IPS DF 4.7 (cell line): Measurements from ENCODE around the gene XRCC3.

Source experiments
- DNase-seq: peaks from one replicate; pipeline ENCODE4 v3.0.0-alpha.2; 2013; ENCODE audit warnings: low spot score; ENCODE audit errors: extremely low read depth

The XRCC3 gene

DNA sequence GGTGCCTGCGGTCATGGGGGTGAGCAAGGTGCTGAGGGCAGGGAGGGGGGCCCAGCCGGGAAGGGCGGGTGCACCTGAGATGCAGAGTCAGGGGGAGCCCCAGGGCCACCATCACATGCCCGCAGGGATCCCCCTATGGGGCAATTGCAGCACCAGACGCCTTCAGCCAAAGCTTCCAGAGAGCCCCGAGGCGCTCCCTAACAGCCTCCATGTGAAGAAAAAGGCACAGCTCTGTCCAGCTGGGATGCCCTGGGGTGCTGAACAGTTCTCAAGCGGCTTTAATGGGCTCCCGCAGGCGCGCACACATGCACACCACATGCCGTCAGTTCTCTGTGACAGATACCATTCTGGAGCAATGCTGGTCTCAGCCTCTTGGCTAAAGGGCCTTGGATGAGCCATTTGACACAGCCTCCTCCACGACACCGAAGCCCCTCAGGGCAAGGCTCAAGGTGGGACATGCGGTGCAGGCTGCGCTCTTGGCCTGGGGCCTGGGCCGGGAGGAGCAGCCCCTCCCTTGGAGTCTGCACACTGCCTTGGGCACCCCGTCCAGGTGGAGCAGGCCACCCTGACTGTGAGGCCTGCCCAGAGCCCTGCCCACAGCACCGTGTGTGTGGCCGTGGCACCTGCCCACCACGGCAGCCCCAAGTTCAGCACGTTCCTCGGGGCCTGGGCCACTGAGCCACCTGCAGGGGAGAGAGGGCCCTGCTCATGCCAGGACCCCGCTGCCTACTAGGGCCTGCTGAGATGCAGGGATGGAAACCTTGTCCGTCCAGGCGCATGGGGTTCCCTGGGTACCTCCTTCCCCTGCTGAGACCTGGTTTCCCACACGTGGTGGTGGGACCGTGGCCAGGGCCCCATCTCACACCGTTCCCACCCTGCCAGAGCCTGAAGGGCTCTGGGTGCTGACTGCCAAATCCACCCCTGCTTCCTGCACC lies 7.7 kb downstream of the XRCC3 start:
- no peak for DNase-seq

DNA sequence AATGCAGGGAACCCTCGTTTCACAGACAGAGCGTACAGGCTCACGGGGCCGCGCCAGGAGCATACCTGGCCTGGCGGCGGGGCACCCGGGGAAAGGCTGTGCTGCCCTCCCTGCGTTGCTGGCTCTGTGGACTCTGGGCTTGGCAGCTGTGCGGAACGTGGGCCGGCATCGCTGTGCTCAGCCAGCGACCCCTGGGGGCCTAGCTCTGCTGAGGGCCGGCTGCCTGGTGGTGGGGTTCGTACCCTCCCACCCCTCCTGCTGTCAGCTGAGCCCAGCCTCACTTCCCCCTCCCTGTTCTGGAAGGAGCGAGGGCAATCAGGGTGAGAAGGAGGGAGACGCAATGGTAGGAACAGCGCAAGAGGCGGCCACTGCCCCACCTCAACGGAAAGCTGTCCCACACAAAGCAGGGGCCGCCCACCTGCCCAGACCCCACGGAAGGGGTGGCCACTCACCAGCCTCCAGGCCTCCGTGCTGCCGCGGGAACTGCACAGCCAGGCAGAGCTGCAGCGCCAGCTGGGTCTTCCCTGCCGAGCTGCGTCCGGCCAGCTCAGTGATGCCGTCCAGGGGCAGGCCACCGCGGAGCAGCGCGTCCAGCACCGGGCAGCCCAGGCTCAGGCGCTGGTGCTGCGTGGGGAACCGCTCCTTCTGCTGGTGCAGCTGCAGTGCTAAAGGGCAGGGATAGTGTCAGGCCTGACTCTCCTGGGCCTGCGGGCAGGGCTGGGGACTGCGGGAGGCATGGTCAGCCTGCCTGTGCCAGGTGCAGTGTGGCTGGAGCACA lies 8.5 kb downstream of the XRCC3 start:
- no peak for DNase-seq

DNA sequence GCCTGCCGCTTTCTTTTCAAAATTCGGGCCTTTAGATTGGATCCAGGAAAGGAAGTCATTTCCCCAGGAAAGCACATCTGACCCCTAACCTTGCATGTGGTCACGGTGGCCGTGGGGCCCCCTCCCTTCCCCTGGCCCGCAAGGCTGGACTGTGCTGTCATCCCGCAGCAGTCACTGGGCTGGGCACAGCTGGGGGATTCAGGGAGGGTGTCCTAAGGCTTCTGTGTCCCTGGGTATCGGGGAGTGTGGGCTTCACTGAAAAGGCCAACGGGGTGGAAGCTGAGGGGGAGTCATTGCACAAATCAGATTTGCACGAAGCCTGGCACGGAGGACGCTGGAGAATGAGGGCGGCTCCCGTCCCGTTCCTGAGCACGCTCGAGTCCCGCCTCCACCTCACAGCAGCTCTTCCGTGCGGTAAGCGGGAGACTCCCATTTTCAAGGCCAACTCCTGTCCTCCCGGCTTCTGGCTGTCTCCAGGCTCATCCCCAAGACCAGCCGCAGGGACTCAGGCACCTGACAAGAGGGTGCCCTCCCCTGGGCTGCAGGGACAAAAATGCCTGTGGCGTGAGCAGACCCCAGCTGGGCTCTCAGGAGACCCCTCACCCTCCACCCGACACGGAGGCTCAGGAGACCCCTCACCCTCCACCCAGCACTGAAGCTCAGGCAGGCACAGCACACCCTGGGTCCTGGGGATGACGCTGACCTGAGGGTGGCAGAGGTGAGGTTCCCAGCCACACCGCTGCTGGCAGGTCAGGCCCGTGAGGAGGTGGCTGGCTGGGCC lies 9.6 kb downstream of the XRCC3 start:
- no peak for DNase-seq

DNA sequence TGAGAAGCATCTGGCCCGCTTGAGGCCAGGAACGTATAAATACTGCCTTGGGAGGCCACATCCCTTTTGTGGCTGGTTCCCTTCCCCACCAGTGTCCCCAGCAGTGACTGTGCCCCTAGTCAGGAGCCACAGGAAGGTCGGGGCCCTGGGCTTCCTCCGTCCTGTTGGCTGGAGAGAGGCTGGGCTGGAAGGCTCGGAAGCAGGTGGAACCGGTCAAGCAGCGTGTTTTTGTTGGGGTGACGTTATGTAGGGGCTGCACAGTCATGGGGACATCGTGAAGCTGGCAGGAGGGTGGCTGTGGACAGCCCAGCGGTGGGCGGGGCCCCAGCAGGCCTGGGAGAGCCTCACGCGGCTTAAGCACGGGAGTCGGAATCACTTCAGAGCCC lies 10.1 kb downstream of the XRCC3 start:
- DNase-seq, result no peak

DNA sequence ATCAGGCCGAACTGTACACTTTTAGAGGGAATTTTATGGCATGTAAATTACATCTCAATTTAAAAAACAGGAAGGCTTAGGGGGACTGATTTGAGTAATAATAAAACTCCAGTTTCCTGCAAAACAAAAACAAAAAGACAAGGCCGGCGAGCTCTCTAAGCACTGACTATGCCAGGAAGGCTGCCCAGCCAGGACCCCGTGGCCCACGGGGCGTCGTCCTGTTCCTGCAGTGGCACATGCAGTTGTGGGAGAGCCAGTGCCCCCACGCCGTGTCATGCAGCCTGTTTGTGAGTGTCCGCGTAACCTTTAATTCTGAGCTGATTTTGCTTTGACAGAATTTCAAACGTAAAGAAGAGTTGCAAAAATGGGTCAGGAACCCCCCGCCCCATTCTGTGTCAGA lies 10.5 kb downstream of the XRCC3 start:
- DNase-seq, result no peak

DNA sequence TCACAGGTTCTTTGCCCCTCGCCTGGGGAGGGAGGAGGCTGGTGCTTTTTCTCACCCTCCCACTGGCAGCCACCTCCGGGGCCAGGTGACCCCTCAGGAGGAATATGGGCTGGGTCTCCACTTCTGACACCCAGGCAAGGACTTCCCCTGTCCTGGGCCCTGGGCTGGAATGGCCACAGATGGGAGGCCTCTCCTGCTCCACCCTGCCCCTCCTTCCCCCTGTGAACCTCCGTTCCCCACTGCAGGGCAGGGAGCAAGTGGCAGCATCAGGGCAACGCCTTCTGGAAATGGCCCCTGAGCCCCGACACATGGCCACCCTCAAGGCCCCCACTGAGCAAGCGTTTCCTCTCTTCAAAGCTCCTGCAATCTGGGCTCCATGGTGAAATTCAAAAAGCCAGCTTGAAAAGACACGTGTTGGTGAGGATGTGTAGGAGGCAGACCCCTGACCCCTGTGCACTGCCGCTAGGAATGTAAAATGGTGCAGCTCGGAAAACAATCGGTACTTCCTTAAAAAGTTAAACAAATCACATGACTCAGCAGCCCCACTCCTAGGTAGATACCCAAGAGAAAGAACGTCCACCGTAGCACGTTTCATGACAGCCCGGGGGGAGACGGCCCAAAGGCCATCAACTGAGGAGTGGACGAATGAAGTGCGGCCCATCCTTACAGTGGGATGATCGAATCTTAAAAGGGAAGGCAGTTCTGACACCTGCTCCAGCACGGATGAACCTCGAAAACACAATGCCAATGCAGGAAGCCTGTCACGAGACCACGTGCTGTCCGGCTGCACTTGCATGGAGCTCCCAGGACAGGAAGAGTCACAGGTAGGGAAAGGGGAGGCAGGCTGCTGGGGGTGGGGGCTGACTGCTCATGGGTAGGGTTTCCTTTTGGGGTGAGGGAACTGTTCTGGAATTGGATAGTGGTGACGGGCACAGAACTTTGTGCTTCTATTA lies 11.5 kb downstream of the XRCC3 start:
- DNase-seq, result no peak

DNA sequence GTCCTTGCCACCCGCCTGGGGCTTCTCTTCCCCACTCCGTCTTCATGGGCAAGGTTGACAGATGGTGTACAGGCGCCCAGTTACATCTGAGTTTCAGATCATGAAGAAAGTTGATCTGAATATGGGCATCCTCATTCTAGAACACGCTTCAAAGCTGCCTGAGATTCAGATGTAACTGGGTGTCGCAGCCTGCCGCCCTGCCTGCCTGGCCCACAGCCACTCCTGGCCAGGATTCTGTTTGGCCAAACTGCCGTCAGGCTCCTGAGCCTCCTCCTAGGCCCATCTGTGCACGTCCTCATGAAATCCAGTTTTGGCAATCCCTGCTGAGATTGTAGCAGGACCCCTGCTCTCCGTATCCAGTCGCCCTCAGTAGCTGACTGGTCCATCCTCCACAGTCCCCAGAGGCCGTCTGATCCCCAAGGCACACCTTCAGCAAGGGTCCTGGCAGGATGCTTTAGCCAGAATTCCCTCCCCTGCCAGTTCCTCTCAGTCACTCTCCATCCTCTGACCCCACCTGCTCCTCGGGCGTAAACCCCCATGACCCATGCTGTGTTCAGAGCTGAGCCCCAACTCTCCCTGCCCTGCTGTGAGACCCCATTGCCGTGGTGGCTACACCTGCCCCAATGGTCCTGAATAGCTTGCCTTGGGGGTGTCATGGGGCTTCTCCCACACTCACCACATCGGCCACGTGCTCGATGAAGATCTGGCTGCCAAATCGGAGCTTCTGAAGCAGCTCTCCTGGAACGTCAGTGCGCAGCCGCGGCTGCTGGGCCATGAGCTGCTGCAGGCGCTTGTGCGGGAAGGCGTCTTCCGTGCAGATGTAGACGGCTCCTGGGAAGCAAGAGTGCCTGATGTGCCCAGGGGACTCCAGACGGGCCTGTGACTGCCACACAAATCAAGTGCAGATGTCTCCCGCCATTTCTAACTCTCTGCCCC lies 12.5 kb downstream of the XRCC3 start:
- DNase-seq, result no peak

DNA sequence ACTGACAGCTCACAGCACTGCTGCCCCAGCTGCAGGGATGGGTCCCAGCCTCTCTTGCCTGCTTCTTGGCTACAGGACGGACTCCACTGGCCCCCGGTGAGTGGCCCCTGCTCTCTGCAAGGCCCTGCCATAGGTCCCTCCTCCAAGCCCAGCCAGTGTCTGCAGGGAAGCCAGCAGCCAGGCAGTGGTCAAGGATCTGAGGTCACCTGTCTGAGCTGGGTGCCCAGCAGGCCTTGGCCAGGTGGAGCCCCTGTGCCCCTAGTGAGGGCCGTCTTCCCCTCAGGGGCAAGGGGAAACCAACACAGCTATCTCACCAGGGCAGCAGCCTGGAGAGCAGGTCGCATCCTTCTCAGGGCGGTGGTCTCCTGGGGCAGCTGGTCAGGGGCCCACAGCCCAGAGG lies 13.2 kb downstream of the XRCC3 start:
- DNase-seq, result no peak

DNA sequence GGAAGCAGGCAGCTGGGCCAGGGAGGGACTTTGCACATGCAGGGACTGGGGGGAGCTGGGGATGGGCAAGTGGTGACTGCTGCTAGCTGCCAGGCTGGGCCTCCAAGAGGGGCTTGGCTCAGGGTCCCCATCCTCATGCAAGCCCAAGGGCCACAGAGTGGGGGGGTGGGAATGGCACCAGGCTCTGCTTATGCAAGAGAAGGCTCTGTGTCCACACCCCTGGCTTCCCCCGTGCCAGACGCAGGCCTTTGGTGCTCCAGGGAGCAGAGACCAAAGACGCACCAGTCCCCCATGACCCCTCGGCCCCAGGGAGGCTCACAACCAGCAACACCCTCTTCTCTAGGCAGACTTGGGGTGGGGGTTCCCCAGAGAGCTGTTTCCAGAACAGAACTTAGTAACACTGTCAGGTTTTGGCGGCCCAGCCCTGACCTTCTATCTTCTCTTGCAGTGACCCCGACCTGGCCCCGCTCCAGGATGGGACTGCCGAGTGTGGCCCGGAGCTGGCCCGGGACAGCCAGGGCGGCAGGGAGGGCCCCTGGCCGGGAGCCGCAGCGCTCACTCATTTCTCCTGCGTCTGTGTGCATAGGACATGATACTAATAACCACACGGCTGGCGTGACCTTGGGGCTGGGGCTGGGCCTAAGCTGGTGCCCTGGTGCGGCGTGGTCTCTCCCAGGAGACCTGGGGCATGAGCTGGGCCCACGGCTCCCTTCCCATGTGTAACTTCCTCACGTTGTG lies 14.3 kb downstream of the XRCC3 start:
- no peak for DNase-seq

DNA sequence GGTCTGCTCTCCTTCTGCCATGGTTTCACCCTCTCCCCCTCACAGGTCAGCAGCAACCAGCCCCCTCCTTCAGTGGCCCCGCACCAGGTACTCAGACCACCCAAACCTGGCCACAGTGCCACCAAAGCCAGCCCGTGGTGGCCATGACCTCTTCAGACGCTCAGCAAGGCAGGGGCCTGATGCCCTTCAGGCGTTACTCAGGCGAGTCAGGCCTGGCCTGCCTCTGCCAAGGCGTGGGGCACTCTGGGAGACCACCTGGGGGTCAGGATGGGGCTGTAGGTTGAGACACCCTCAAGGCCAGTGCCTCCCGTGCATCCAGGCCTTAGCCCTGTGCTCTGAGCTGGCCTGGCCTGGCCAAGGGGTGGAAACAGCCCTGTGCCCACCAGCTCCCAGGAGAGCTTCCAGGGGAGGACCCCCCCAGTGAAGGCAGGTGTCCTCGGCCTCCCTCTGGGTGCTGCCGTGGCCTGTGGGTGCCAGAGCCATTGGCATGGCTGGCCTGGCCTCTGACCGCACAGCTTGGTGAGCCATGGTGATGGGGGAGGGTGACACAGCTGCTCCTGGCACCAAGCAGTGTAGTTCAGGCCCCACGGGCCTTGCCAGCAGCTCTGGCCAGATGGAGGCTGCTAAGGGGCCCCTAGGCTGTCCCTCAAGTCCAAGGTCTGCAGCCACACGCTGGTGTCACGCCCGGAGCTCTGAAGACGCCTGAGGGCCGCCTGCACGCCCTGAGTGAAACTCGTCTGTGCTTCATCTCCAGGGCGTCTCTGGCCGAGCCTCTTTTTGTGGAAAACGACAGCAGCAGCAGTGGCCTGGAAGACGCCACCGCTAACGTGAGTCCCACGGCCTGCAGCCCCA lies 15.1 kb downstream of the XRCC3 start:
- DNase-seq, result no peak

DNA sequence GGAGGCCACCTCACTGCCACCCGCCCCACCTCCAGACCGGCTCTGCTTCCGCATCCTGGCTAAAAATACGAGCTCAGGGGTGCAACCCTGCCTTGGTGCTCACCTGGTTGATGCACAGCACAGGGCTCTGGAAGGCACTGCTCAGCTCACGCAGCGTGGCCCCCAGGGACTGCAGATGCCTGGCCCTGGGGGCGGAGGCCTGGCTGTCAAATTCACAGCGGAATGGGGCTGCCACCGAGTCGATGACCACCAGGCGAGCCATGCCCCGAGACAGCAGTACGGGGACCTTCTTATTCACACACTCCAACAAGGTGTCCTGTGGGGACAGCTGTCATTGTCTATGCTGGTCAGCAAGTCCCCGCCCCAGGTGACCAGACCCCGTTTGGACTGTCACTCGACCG lies 16.0 kb downstream of the XRCC3 start:
- no peak for DNase-seq

DNA sequence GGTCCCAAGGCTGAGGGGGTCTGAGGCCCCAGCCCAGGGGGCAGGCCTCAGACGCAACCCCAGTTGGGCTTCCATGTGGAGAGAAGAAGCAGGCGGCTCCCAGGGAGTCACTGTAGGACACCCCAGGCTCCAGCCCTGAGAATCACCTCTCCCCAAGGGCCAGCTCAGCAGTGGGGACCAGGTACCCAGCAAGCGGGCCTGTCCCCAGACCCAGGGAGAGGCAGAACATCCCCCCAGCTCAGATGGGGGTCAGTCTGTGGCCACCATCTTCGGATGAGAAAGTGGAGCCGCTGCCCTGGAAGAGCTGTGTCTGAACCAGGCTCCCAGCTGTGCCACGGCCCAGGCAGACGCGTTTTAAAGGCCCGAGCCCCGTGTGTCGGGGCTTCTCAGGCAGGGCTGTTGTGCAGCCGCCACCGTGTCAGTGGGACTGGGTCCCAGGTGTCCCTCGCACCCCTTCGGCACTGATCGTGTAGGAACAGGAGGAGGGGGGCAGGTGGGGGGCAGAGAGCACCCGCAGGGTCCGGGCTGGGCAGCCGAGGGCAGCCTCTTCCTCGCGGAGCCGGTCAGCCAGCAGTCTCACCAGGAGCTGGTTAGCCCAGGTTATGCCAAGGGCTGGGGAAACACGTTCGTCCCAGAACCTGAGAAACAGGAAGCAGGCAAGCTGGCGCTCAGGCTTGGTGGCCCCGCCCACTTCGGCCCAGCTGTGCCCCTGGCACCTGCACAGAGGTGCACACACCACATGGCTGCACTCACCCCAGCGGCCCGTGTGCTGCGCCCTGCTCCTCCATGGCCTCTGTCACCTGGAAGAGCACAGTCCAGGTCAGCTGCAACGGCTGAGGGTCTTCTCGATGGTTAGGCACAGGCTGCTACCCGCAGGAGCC lies 16.6 kb downstream of the XRCC3 start:
- DNase-seq, result no peak

DNA sequence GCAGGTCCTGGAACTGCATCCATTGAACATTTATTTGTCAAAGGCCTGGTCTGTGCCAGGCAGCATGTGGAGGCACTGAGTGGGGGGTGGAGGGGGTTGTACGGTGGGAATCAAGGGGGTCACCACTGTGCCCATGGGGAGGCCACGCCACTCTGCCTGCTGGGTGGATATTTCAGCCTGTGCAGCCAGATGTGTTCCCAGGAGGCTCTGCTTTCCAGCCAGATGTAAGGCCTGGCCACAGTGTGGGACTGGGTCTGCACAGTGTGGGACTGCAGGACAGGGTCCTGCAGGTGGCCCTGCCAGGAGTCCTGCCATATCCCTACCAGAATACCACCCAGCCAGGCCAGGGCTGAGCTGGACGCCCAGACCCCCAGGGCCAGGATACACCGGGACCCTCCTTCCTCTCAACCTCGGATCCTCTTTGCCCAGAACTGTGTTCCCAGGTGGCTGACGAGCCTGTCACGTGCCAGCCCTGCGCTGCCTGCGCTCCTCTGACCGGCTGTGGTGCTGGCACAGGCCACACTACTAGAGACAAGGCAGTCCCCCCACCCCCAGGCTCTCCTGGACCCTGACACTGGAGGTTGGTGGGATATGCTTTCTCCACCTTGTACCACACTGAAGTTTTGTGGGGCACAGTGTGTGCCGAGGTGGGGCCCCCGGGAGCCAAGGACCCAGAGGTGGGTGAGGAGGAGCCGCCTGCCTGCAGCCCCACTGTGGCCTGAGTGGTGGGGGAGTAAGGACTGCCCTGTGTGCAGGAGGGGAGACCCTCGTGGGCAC lies 17.5 kb downstream of the XRCC3 start:
- DNase-seq, result no peak

DNA sequence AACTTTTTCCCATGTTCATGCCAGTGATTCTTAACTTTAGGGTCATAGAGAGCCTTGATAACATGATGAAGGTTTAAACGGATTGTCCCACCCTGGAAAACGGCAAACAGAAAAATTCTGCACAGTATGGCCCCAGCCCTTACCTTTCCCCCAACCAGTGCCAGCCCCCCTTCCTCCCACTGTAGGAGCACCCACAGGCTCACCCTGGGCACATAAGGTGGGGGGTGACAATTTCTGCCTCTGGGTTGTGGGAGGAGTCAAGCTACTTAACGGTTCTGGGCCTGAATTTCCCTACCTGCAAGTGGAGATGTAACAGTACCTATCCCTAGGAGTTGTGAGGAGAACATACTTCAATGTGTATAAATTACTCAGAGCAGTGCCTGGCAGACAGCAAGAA lies 18.0 kb downstream of the XRCC3 start:
- DNase-seq, result no peak

DNA sequence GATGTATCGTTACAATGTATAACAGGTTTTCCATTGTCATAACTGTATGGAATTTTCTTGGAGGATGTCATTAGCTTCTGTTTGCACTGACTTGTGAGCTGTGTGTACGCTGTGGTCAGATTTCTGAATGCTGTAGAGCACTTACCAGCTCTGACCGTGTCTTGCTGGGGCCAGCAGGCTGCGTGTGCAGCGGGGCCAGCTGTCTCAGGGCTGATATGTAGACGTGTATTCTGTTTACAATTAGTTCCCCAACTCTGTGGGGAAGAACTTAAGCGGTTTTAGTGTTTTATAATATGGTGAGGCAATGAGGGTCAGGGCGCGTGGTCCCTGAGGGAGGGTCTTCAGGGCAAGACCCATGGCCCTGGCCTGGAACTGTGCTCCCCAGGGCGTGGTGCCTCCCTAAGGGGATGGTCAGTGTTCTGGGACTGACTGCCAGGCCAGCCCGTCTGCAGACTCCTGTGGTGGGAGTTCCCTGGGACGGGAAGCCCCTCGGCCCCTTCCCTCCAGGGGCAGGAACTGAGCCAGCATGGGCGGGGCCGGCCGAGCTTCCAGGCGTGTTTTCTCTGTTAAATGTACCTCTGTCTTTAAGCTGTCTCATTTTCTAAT lies 18.7 kb downstream of the XRCC3 start:
- no peak for DNase-seq

DNA sequence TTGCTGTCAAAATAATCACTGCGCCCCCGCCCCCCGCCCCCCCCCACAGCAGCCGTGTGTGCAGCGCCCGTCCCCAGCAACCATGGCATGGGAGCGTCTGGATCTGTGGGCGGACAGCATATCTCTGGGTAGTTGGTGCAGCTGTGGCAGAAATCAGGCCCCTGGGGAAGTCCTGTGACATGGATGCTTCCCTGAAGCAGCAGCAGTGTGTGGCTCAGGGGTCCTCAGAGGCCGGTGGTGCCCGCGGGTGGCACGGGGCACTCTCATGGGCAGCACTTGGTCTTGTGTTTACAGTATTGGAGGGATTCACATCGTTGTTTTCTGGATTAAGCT lies 19.2 kb downstream of the XRCC3 start:
- DNase-seq, result no peak
